ENCODE results near the gene ITSN1. TPM values are rescaled to one million over a fixed set of nuclear protein-coding genes. Genes with fewer than 3 reads are reported as not detected.
A peak's percentile ranks its signal among the peaks of the same experiment; 100 is the strongest.

ITSN1 gene
- total and polyA plus RNA-seq, 2 of the 13 experiments (the other 11 are each of a cell fraction or from before 2014, with no cell fraction given) = 26.1 to 33.8 TPM

DNA sequence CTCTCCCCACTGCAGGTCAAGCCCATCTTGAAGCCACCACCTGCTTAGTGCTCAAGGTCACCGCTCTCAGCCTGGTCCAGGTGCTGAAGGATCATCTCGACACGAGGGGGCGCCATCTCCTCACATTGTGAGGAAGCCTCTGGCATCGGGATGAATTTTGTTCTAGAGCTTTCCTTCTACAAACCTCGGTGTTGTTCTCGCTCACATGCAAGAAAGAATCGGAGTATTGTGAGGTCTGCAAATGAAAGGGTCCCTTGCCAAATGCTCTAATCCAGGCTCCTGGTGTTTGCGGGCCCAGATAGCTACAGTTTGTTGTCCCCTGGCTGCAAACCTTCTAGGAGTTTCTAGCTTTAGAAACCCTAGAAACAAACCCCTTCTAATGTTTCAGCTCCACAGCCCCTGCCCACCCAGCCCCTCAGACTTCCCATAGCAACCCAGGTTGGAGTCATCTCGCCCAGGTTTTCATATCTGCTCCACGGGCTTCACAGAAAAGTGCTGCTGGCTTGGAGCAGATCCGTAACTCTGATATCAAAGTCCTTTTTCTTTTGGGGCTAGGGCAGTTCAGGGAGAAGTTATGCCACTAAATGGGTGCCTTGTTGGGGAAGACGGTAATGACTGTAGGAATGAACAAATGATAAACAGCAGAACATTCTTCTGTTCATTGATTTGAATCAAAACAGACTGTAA lies 281.9 kb downstream of the ITSN1 start (continued):
- TF ChIP-seq LRRFIP1 (CRISPR knock-in tag; conservative IDR thresholded peaks at IDR 0.05) (no peak), HNRNPLL (IDR thresholded peaks at IDR 0.05; ENCODE audit: low read depth, low read length, poor library complexity, severe bottlenecking) (no peak), SAP130 (CRISPR knock-in tag; IDR thresholded peaks at IDR 0.05; ENCODE audit: low read depth) (no peak), HNF1A (IDR thresholded peaks at IDR 0.05; ENCODE audit: low read depth) (no peak), HNF1A (CRISPR knock-in tag; IDR thresholded peaks at IDR 0.05; ENCODE audit: borderline replicate concordance) (no peak), ZNF83 (CRISPR knock-in tag; IDR thresholded peaks at IDR 0.05; ENCODE audit: borderline replicate concordance) (no peak), RXRB (CRISPR knock-in tag; IDR thresholded peaks at IDR 0.05; ENCODE audit: borderline replicate concordance) (peak; percentile 20; the same call in 1 of the 2 replicates), PTBP1 (IDR thresholded peaks at IDR 0.05; ENCODE audit: low read depth, low read length, poor library complexity, severe bottlenecking) (no peak), NFYC (CRISPR knock-in tag; IDR thresholded peaks at IDR 0.05) (no peak), MEIS2 (CRISPR knock-in tag; IDR thresholded peaks at IDR 0.05) (no peak), BCL6 (CRISPR knock-in tag; IDR thresholded peaks at IDR 0.05) (0 out of 2 replicates have a peak, but pooled peaks have one; percentile 23), IKZF4 (CRISPR knock-in tag; IDR thresholded peaks at IDR 0.05; ENCODE audit: borderline replicate concordance, low read depth, not compliant biosample characterization) (no peak), ZNF124 (CRISPR knock-in tag; IDR thresholded peaks at IDR 0.05) (no peak), MIXL1 (CRISPR knock-in tag; IDR thresholded peaks at IDR 0.05) (no peak), POLR2AphosphoS2 (IDR thresholded peaks at IDR 0.05; ENCODE audit: low read depth, low read length) (no peak), FOXO1 (CRISPR knock-in tag; IDR thresholded peaks at IDR 0.05) (0 out of 2 replicates have a peak, but pooled peaks have one; percentile 45), ZMYM4 (CRISPR knock-in tag; IDR thresholded peaks at IDR 0.05) (peak; percentile 44; the same call in 1 of the 2 replicates), TFDP2 (CRISPR knock-in tag; IDR thresholded peaks at IDR 0.05) (0 out of 2 replicates have a peak, but pooled peaks have one; percentile 22), BORCS8-MEF2B (CRISPR knock-in tag; IDR thresholded peaks at IDR 0.05) (no peak), REL (CRISPR knock-in tag; conservative IDR thresholded peaks at IDR 0.05) (no peak)
- TF ChIP-seq, protein P1, sequence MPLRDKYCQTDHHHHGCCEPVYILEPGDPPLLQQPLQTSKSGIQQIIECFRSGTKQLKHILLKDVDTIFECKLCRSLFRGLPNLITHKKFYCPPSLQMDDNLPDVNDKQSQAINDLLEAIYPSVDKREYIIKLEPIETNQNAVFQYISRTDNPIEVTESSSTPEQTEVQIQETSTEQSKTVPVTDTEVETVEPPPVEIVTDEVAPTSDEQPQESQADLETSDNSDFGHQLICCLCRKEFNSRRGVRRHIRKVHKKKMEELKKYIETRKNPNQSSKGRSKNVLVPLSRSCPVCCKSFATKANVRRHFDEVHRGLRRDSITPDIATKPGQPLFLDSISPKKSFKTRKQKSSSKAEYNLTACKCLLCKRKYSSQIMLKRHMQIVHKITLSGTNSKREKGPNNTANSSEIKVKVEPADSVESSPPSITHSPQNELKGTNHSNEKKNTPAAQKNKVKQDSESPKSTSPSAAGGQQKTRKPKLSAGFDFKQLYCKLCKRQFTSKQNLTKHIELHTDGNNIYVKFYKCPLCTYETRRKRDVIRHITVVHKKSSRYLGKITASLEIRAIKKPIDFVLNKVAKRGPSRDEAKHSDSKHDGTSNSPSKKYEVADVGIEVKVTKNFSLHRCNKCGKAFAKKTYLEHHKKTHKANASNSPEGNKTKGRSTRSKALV (CRISPR knock-in tag; IDR thresholded peaks at IDR 0.05) = no peak
